HG03521 (cell line): ENCODE measurements around the gene PAXX.

ENCODE experiments used
- ATAC-seq: cut with Tn5 transposase; IDR thresholded peaks from one replicate; pipeline ENCODE4 v1.9.1; 2021; ENCODE audit warnings: mild to moderate bottlenecking, moderate library complexity; ENCODE audit not compliant: unreplicated experiment

The PAXX gene

GRCh38 chr9:136964833-136965422 is 27.3 kb upstream of the PAXX start:
- ATAC-seq: no peak

- ATAC-seq: no peak
Observed at GRCh38 chr9:136965771-136966484, 26.3 kb upstream of the PAXX start.

GRCh38 chr9:136968333-136969127 is 23.7 kb upstream of the PAXX start:
- ATAC-seq: no peak

- no peak for ATAC-seq
Observed at GRCh38 chr9:136969150-136969549, 23.1 kb upstream of the PAXX start.

GRCh38 chr9:136969774-136970173 is 22.4 kb upstream of the PAXX start:
- ATAC-seq: no peak

GRCh38 chr9:136970361-136970760 is 21.9 kb upstream of the PAXX start:
- ATAC-seq: no peak

GRCh38 chr9:136971746-136972145 is 20.5 kb upstream of the PAXX start:
- ATAC-seq: no peak

- no peak for ATAC-seq
Observed at GRCh38 chr9:136972335-136972734, 19.9 kb upstream of the PAXX start.

GRCh38 chr9:136972743-136973142 is 19.5 kb upstream of the PAXX start:
- no peak for ATAC-seq

- no peak for ATAC-seq
Observed at GRCh38 chr9:136973618-136974617, 18.3 kb upstream of the PAXX start.

GRCh38 chr9:136974817-136975535 is 17.2 kb upstream of the PAXX start:
- no peak for ATAC-seq

- ATAC-seq: no peak
Observed at GRCh38 chr9:136975644-136976043, 16.6 kb upstream of the PAXX start.

GRCh38 chr9:136977223-136977622 is 15.0 kb upstream of the PAXX start, which contains the start of gene PTGDS:
Gene PTGDS, plus strand, starts transcription at chr9:136977504. Its CDS starts 75 bp downstream, at chr9:136977579.
- no peak for ATAC-seq

- ATAC-seq: no peak
Observed at GRCh38 chr9:136977649-136978072, 14.6 kb upstream of the PAXX start.

- ATAC-seq: no peak
Observed at GRCh38 chr9:136978073-136978864, 14.0 kb upstream of the PAXX start.

- no peak for ATAC-seq
Observed at GRCh38 chr9:136978865-136979544, 13.2 kb upstream of the PAXX start.

GRCh38 chr9:136979769-136980587 is 12.2 kb upstream of the PAXX start:
- no peak for ATAC-seq
